Breast epithelium (tissue), 3 donors: Measurements from ENCODE around the gene KCTD18.

Experiments
- CTCF ChIP-seq, 3 donors: fragments of 450-650 bp; IDR thresholded peaks; one replicate each; pipeline ENCODE4 v1.5.1; 2016 to 2017; ENCODE audit warnings: antibody characterized with exemption in 3 of 3, mild to moderate bottlenecking in 3 of 3, moderate library complexity in 3 of 3
- POLR2A ChIP-seq: fragments of 450-650 bp; IDR thresholded peaks from one replicate; pipeline ENCODE4 v1.6.1; 2016; ENCODE audit warnings: antibody characterized with exemption, mild to moderate bottlenecking, moderate library complexity
- POLR2AphosphoS5 ChIP-seq, 3 donors: sonication (generic); formaldehyde crosslinking; IDR thresholded peaks; one replicate each; pipeline ENCODE4 v1.6.1; 2017; ENCODE audit warnings: antibody characterized with exemption in 3 of 3

GRCh38 chr2:200448455-200448854 is 61.4 kb downstream of the KCTD18 start:
- no peak for TF ChIP-seq CTCF (IDR thresholded peaks at IDR 0.05)
- TF ChIP-seq POLR2A = no peak
- no peak for TF ChIP-seq POLR2AphosphoS5 (IDR thresholded peaks at IDR 0.05)
